Upper lobe of left lung (tissue), 4 donors: ENCODE data around the gene ABCB6.

Experiments
- EP300 ChIP-seq, 4 donors: sonication (generic); formaldehyde crosslinking; IDR thresholded peaks; one replicate each; pipeline ENCODE4 v1.5.1; 2017; ENCODE audit warnings: antibody characterized with exemption in 4 of 4, control low read depth in 2 of 4
- POLR2A ChIP-seq, 4 donors: fragments of 450-650 bp; IDR thresholded peaks; one replicate each; pipeline ENCODE4 v1.5.1; 2016 to 2017; ENCODE audit warnings: antibody characterized with exemption in 4 of 4, mild to moderate bottlenecking in 2 of 4
- POLR2AphosphoS5 ChIP-seq, 2 donors: sonication (generic); formaldehyde crosslinking; IDR thresholded peaks; one replicate each; pipeline ENCODE4 v1.5.1; 2017; ENCODE audit warnings: antibody characterized with exemption in 2 of 2
- TF ChIP-seq, protein P1 (sequence below), 6 experiments: fragments of 450-650 bp in 4 of 6; fragments of 200-600 bp in 2 of 6; sonication (generic) in 2 of 6; IDR thresholded peaks; one replicate each; pipeline ENCODE4 v1.5.1; 2016 to 2019; ENCODE audit warnings: antibody characterized with exemption in 6 of 6

GRCh38 chr2:219223831-219224610, 5.3 kb upstream of the ABCB6 start:
- TF ChIP-seq, protein P1, sequence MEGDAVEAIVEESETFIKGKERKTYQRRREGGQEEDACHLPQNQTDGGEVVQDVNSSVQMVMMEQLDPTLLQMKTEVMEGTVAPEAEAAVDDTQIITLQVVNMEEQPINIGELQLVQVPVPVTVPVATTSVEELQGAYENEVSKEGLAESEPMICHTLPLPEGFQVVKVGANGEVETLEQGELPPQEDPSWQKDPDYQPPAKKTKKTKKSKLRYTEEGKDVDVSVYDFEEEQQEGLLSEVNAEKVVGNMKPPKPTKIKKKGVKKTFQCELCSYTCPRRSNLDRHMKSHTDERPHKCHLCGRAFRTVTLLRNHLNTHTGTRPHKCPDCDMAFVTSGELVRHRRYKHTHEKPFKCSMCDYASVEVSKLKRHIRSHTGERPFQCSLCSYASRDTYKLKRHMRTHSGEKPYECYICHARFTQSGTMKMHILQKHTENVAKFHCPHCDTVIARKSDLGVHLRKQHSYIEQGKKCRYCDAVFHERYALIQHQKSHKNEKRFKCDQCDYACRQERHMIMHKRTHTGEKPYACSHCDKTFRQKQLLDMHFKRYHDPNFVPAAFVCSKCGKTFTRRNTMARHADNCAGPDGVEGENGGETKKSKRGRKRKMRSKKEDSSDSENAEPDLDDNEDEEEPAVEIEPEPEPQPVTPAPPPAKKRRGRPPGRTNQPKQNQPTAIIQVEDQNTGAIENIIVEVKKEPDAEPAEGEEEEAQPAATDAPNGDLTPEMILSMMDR (IDR thresholded peaks at IDR 0.05) = no peak
- TF ChIP-seq POLR2A (IDR thresholded peaks at IDR 0.05) = no peak
- no peak for TF ChIP-seq POLR2AphosphoS5 (IDR thresholded peaks at IDR 0.05)
- no peak for TF ChIP-seq EP300 (IDR thresholded peaks at IDR 0.05)
